Ishikawa (cell line): Measurements from ENCODE around the gene NCK1.

Source experiments
- CEBPB ChIP-seq: IDR thresholded peaks from 2 replicates; pipeline ENCODE4 v1.6.1; 2012
- EP300 ChIP-seq: IDR thresholded peaks from 2 replicates; pipeline ENCODE4 v1.6.1; 2012; ENCODE audit warnings: borderline replicate concordance
- FOXM1 ChIP-seq: IDR thresholded peaks from 2 replicates; pipeline ENCODE4 v1.6.1; 2012; ENCODE audit warnings: low read depth, borderline replicate concordance
- NFIC ChIP-seq: IDR thresholded peaks from 2 replicates; pipeline ENCODE4 v1.6.1; 2012
- RAD21 ChIP-seq: IDR thresholded peaks from 2 replicates; pipeline ENCODE4 v1.6.1; 2012; ENCODE audit warnings: low read depth
- TCF12 ChIP-seq: IDR thresholded peaks from 2 replicates; pipeline ENCODE4 v1.6.1; 2012; ENCODE audit warnings: low read depth
- USF1 ChIP-seq: IDR thresholded peaks from 2 replicates; pipeline ENCODE4 v1.6.1; 2012
- YY1 ChIP-seq: IDR thresholded peaks from 2 replicates; pipeline ENCODE4 v1.6.1; 2012; ENCODE audit warnings: low read depth
- ZBTB7A ChIP-seq: IDR thresholded peaks from 2 replicates; pipeline ENCODE4 v1.6.1; 2012; ENCODE audit warnings: low read depth
- TF ChIP-seq, protein P1 (sequence below): IDR thresholded peaks from 2 replicates; pipeline ENCODE4 v1.6.1; 2012

GRCh38 chr3:136856665-136857064 lies 5.3 kb upstream of the NCK1 start:
- TF ChIP-seq EP300 (no peak), CEBPB (no peak), ZBTB7A (no peak), FOXM1 (no peak), TCF12 (no peak), YY1 (no peak), NFIC (no peak), RAD21 (no peak), USF1 (no peak)
- TF ChIP-seq, protein P1, sequence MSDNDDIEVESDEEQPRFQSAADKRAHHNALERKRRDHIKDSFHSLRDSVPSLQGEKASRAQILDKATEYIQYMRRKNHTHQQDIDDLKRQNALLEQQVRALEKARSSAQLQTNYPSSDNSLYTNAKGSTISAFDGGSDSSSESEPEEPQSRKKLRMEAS, result no peak
